ENCODE data around the gene CYGB.
A peak's percentile ranks its signal among the peaks of the same experiment; 100 is the strongest.
"Not testable (repeated sequence)": the region's sequence is repeated elsewhere in the genome, so short reads cannot be mapped to it uniquely, and the experiment has no call there.

CYGB gene

GRCh38 chr17:76560877-76561221 lies 23.3 kb upstream of the CYGB start:
- peaks cover 37 to 38% of the 10 kb centered on the region in 2 donors for H3K4me1 ChIP-seq (ENCODE audit: control insufficient read depth in 1 of 2, insufficient read depth in 2 of 2, low read length in 2 of 2)
- no peaks in the 10 kb centered on the region for H3K9me3 ChIP-seq (ENCODE audit: control insufficient read depth in 1 of 2, low read length in 2 of 2)
- peak overlapping the region in 1 of 2 donors; percentile 25 for H3K4me3 ChIP-seq (ENCODE audit: low read depth in 1 of 2, low read length in 2 of 2)
- H3K27me3 ChIP-seq (ENCODE audit: control insufficient read depth in 1 of 2, insufficient read depth in 2 of 2, low read length in 2 of 2): no peaks in the 10 kb centered on the region
- H3K27ac ChIP-seq (ENCODE audit: low read depth, low read length): no peak overlapping the region
- H3K9ac ChIP-seq (ENCODE audit: low read depth in 1 of 2, low read length in 2 of 2): peak overlapping the region; percentile 32 to 43
- peaks cover 9 to 30% of the 10 kb centered on the region in 2 donors for H3K36me3 ChIP-seq (ENCODE audit: control insufficient read depth in 1 of 2, insufficient read depth in 2 of 2, low read length in 2 of 2)

GRCh38 chr17:76560036-76560876 lies 22.7 kb upstream of the CYGB start:
- Histone ChIP-seq H3K9ac (ENCODE audit: low read depth in 1 of 2, low read length in 2 of 2) (peak overlapping the region in 1 of 2 donors; percentile 43), H3K27me3 (ENCODE audit: control insufficient read depth in 1 of 2, insufficient read depth in 2 of 2, low read length in 2 of 2) (no peaks in the 10 kb centered on the region), H3K4me3 (ENCODE audit: low read depth in 1 of 2, low read length in 2 of 2) (no peak overlapping the region), H3K27ac (ENCODE audit: low read depth, low read length) (no peak overlapping the region), H3K36me3 (ENCODE audit: control insufficient read depth in 1 of 2, insufficient read depth in 2 of 2, low read length in 2 of 2) (peaks cover 8 to 24% of the 10 kb centered on the region in 2 donors), H3K4me1 (ENCODE audit: control insufficient read depth in 1 of 2, insufficient read depth in 2 of 2, low read length in 2 of 2) (peaks cover 37 to 38% of the 10 kb centered on the region in 2 donors), H3K9me3 (ENCODE audit: control insufficient read depth in 1 of 2, low read length in 2 of 2) (no peaks in the 10 kb centered on the region)

- H3K27me3 ChIP-seq (ENCODE audit: control insufficient read depth in 1 of 2, insufficient read depth in 2 of 2, low read length in 2 of 2); H3K9me3 ChIP-seq (ENCODE audit: control insufficient read depth in 1 of 2, low read length in 2 of 2); H3K27ac ChIP-seq (ENCODE audit: low read depth, low read length): not testable (repeated sequence)
- Histone ChIP-seq H3K4me1 (ENCODE audit: control insufficient read depth in 1 of 2, insufficient read depth in 2 of 2, low read length in 2 of 2) (peaks cover 37 to 38% of the 10 kb centered on the region in 2 donors), H3K4me3 (ENCODE audit: low read depth in 1 of 2, low read length in 2 of 2) (peak overlapping the region in 1 of 2 donors; percentile 16), H3K9ac (ENCODE audit: low read depth in 1 of 2, low read length in 2 of 2) (peak overlapping the region in 1 of 2 donors; percentile 91), H3K36me3 (ENCODE audit: control insufficient read depth in 1 of 2, insufficient read depth in 2 of 2, low read length in 2 of 2) (peaks cover 8 to 16% of the 10 kb centered on the region in 2 donors)
These were observed 22.0 kb upstream of the CYGB start for GRCh38 chr17:76559460-76559859.

- peaks cover 37 to 38% of the 10 kb centered on the region in 2 donors for H3K4me1 ChIP-seq (ENCODE audit: control insufficient read depth in 1 of 2, insufficient read depth in 2 of 2, low read length in 2 of 2)
These were observed 20.9 kb upstream of the CYGB start for GRCh38 chr17:76558198-76559095.

GRCh38 chr17:76557368-76558197 lies 20.1 kb upstream of the CYGB start:
- Histone ChIP-seq H3K9me3 (ENCODE audit: control insufficient read depth in 1 of 2, low read length in 2 of 2) (no peaks in the 10 kb centered on the region), H3K9ac (ENCODE audit: low read depth in 1 of 2, low read length in 2 of 2) (peak overlapping the region; percentile 91 to 92), H3K27me3 (ENCODE audit: control insufficient read depth in 1 of 2, insufficient read depth in 2 of 2, low read length in 2 of 2) (no peaks in the 10 kb centered on the region), H3K4me3 (ENCODE audit: low read depth in 1 of 2, low read length in 2 of 2) (peak overlapping the region; percentile 93 to 96), H3K36me3 (ENCODE audit: control insufficient read depth in 1 of 2, insufficient read depth in 2 of 2, low read length in 2 of 2) (peaks cover 8 to 12% of the 10 kb centered on the region in 2 donors), H3K4me1 (ENCODE audit: control insufficient read depth in 1 of 2, insufficient read depth in 2 of 2, low read length in 2 of 2) (peaks cover 34 to 38% of the 10 kb centered on the region in 2 donors), H3K27ac (ENCODE audit: low read depth, low read length) (peak overlapping the region; percentile 75)

More at GRCh38 chr17:76558198-76559095, 20.9 kb upstream of the CYGB start:
- H3K36me3 ChIP-seq (ENCODE audit: control insufficient read depth in 1 of 2, insufficient read depth in 2 of 2, low read length in 2 of 2): peaks cover 8 to 16% of the 10 kb centered on the region in 2 donors
- H3K9me3 ChIP-seq (ENCODE audit: control insufficient read depth in 1 of 2, low read length in 2 of 2): no peaks in the 10 kb centered on the region
- no peak overlapping the region for H3K27ac ChIP-seq (ENCODE audit: low read depth, low read length)
- H3K4me3 ChIP-seq (ENCODE audit: low read depth in 1 of 2, low read length in 2 of 2): peak overlapping the region; percentile 93 to 96
- peak overlapping the region; percentile 91 to 92 for H3K9ac ChIP-seq (ENCODE audit: low read depth in 1 of 2, low read length in 2 of 2)
- no peaks in the 10 kb centered on the region for H3K27me3 ChIP-seq (ENCODE audit: control insufficient read depth in 1 of 2, insufficient read depth in 2 of 2, low read length in 2 of 2)

- H3K4me3 ChIP-seq (ENCODE audit: low read depth in 1 of 2, low read length in 2 of 2): peak overlapping the region; percentile 93 to 96
- H3K4me1 ChIP-seq (ENCODE audit: control insufficient read depth in 1 of 2, insufficient read depth in 2 of 2, low read length in 2 of 2): peaks cover 32 to 35% of the 10 kb centered on the region in 2 donors
These were observed 19.4 kb upstream of the CYGB start for GRCh38 chr17:76556765-76557367.

GRCh38 chr17:76554131-76554530 lies 16.6 kb upstream of the CYGB start:
- H3K27me3 ChIP-seq (ENCODE audit: control insufficient read depth in 1 of 2, insufficient read depth in 2 of 2, low read length in 2 of 2): no peaks in the 10 kb centered on the region
- H3K9me3 ChIP-seq (ENCODE audit: control insufficient read depth in 1 of 2, low read length in 2 of 2): no peaks in the 10 kb centered on the region
- H3K4me1 ChIP-seq (ENCODE audit: control insufficient read depth in 1 of 2, insufficient read depth in 2 of 2, low read length in 2 of 2): peaks cover 16 to 25% of the 10 kb centered on the region in 2 donors
- H3K9ac ChIP-seq (ENCODE audit: low read depth in 1 of 2, low read length in 2 of 2): no peak overlapping the region
- H3K27ac ChIP-seq (ENCODE audit: low read depth, low read length): no peak overlapping the region
- H3K4me3 ChIP-seq (ENCODE audit: low read depth in 1 of 2, low read length in 2 of 2): no peak overlapping the region
- H3K36me3 ChIP-seq (ENCODE audit: control insufficient read depth in 1 of 2, insufficient read depth in 2 of 2, low read length in 2 of 2): no peaks in the 10 kb centered on the region

More at GRCh38 chr17:76556765-76557367, 19.4 kb upstream of the CYGB start:
- Histone ChIP-seq H3K27ac (ENCODE audit: low read depth, low read length) (peak overlapping the region; percentile 75), H3K36me3 (ENCODE audit: control insufficient read depth in 1 of 2, insufficient read depth in 2 of 2, low read length in 2 of 2) (peaks cover 5 to 8% of the 10 kb centered on the region in 2 donors), H3K9ac (ENCODE audit: low read depth in 1 of 2, low read length in 2 of 2) (peak overlapping the region; percentile 91 to 92), H3K9me3 (ENCODE audit: control insufficient read depth in 1 of 2, low read length in 2 of 2) (no peaks in the 10 kb centered on the region), H3K27me3 (ENCODE audit: control insufficient read depth in 1 of 2, insufficient read depth in 2 of 2, low read length in 2 of 2) (no peaks in the 10 kb centered on the region)

- no peaks in the 10 kb centered on the region for H3K27me3 ChIP-seq (ENCODE audit: control insufficient read depth in 1 of 2, insufficient read depth in 2 of 2, low read length in 2 of 2)
- no peak overlapping the region for H3K27ac ChIP-seq (ENCODE audit: low read depth, low read length)
- no peaks in the 10 kb centered on the region for H3K9me3 ChIP-seq (ENCODE audit: control insufficient read depth in 1 of 2, low read length in 2 of 2)
- H3K36me3 ChIP-seq (ENCODE audit: control insufficient read depth in 1 of 2, insufficient read depth in 2 of 2, low read length in 2 of 2): no peaks in the 10 kb centered on the region
- no peak overlapping the region for H3K9ac ChIP-seq (ENCODE audit: low read depth in 1 of 2, low read length in 2 of 2)
- H3K4me1 ChIP-seq (ENCODE audit: control insufficient read depth in 1 of 2, insufficient read depth in 2 of 2, low read length in 2 of 2): peaks cover 8 to 18% of the 10 kb centered on the region in 2 donors
- H3K4me3 ChIP-seq (ENCODE audit: low read depth in 1 of 2, low read length in 2 of 2): no peak overlapping the region
These were observed 15.8 kb upstream of the CYGB start for GRCh38 chr17:76553178-76553908.

GRCh38 chr17:76551685-76552084 lies 14.2 kb upstream of the CYGB start:
- Histone ChIP-seq H3K4me3 (ENCODE audit: low read depth in 1 of 2, low read length in 2 of 2) (no peak overlapping the region), H3K9ac (ENCODE audit: low read depth in 1 of 2, low read length in 2 of 2) (no peak overlapping the region), H3K9me3 (ENCODE audit: control insufficient read depth in 1 of 2, low read length in 2 of 2) (no peaks in the 10 kb centered on the region), H3K27me3 (ENCODE audit: control insufficient read depth in 1 of 2, insufficient read depth in 2 of 2, low read length in 2 of 2) (no peaks in the 10 kb centered on the region), H3K36me3 (ENCODE audit: control insufficient read depth in 1 of 2, insufficient read depth in 2 of 2, low read length in 2 of 2) (no peaks in the 10 kb centered on the region), H3K4me1 (ENCODE audit: control insufficient read depth in 1 of 2, insufficient read depth in 2 of 2, low read length in 2 of 2) (peaks cover 6 to 30% of the 10 kb centered on the region in 2 donors), H3K27ac (ENCODE audit: low read depth, low read length) (no peak overlapping the region)
